Ovary (tissue), 9 donors: ENCODE results near the gene GOLGA3. TPM values are rescaled to one million over a fixed set of nuclear protein-coding genes. Genes with fewer than 3 reads are reported as not detected.
"Not testable (repeated sequence)": the region's sequence is repeated elsewhere in the genome, so short reads cannot be mapped to it uniquely, and the experiment has no call there.

Source experiments
- DNase-seq, 5 donors: peaks; one replicate each; pipeline ENCODE4 v3.0.0-alpha.2; 2019 to 2020
- H3K27ac ChIP-seq, 2 donors: fragments of 200-600 bp; one replicate each; pipeline versions ENCODE4 v1.5.1 to v1.8.0; 2019 to 2022
- H3K27me3 ChIP-seq: fragments of 200-600 bp; one replicate; pipeline ENCODE4 v1.8.0; 2022
- H3K36me3 ChIP-seq: fragments of 200-600 bp; sonication (generic); one replicate; pipeline ENCODE4 v1.5.1; 2019
- H3K4me1 ChIP-seq: one replicate; pipeline ENCODE4 v1.8.1; 2013; ENCODE audit warnings: mild to moderate bottlenecking, moderate library complexity; ENCODE audit not compliant: insufficient read depth
- H3K4me3 ChIP-seq: fragments of 200-600 bp; sonication (generic); one replicate; pipeline ENCODE4 v1.5.1; 2017
- H3K9me3 ChIP-seq, 2 donors: fragments of 200-600 bp in 1 of 2; sonication (generic) in 1 of 2; one replicate each; pipeline versions ENCODE4 v1.5.1 to v1.8.1; 2013 to 2019; ENCODE audit warnings: mild to moderate bottlenecking in 1 of 2, moderate library complexity in 1 of 2
- CTCF ChIP-seq, 3 donors: fragments of 450-650 bp in 2 of 3; fragments of 200-600 bp in 1 of 3; IDR thresholded peaks; one replicate each; pipeline versions ENCODE4 v1.5.1 to v1.8.0; 2016 to 2022; ENCODE audit warnings: antibody characterized with exemption in 3 of 3, mild to moderate bottlenecking in 1 of 3
- EP300 ChIP-seq: sonication (generic); formaldehyde crosslinking; IDR thresholded peaks from one replicate; pipeline ENCODE4 v1.6.1; 2017; ENCODE audit warnings: antibody characterized with exemption
- POLR2A ChIP-seq: fragments of 450-650 bp; IDR thresholded peaks from one replicate; pipeline ENCODE4 v1.6.1; 2017; ENCODE audit warnings: antibody characterized with exemption, mild to moderate bottlenecking, moderate library complexity
- WGBS, 3 donors: extraction: QIAGEN DNeasy Blood & Tissue Kit in 1 of 3; methylation state at CpG; one replicate each; pipeline versions ENCODE4 v1.1.5 to v1.1.7; 2013 to 2017; 5-methylcytosine and 5-hydroxymethylcytosine counted together
- intact Hi-C, 4 donors: fragments of 100-400 bp; cut with DNase I; formaldehyde crosslinking; loops; one replicate each; pipeline versions ENCODE4 v1.11.0 to v1.15.1; 2022 to 2023
- polyA plus RNA-seq, 2 donors: library from polyadenylated mRNA; stranded (reverse); fragments of 200-250 nt in 1 of 2; fragments of 350-450 nt in 1 of 2; fragmentation: Illumina TruSeq in 1 of 2; extraction: RNeasy Lipid Tissue Mini Kit (QIAGEN cat#74804) in 1 of 2; gene quantifications; one replicate each; pipeline ENCODE4 v1.2.3, GENCODE V29; 2013 to 2014
- total RNA-seq, 7 donors: library from RNA; depleted of rRNA in 2 of 7; stranded (reverse); fragments of >200 nt in 2 of 7; fragmentation: NEBNext Ultra II Directional in 3 of 7; extraction: Animal tissue kit (Norgen Biotek cat#: 25700) in 3 of 7; gene quantifications; one replicate each; pipeline versions ENCODE4 v1.1.0 to v1.2.4, GENCODE V29; 2016 to 2023
- donor health status: DM: no; HTN: no; CAD: no; lungs with moderate emphysema.
- donor health status: DM: no; HTN: no; CAD: no.
- donor health status: Bipolar disorder and iron deficiency.
- donor health status: DM: yes; HTN: yes; CAD: no.
- donor health status: DM: no; HTN: no; CAD: no.
- donor health status: DM: yes; HTN: yes; CAD: no.

Gene GOLGA3
- total and polyA plus RNA-seq, 9 donors, result 14.4 to 76.0 (median 50.9) TPM

DNA sequence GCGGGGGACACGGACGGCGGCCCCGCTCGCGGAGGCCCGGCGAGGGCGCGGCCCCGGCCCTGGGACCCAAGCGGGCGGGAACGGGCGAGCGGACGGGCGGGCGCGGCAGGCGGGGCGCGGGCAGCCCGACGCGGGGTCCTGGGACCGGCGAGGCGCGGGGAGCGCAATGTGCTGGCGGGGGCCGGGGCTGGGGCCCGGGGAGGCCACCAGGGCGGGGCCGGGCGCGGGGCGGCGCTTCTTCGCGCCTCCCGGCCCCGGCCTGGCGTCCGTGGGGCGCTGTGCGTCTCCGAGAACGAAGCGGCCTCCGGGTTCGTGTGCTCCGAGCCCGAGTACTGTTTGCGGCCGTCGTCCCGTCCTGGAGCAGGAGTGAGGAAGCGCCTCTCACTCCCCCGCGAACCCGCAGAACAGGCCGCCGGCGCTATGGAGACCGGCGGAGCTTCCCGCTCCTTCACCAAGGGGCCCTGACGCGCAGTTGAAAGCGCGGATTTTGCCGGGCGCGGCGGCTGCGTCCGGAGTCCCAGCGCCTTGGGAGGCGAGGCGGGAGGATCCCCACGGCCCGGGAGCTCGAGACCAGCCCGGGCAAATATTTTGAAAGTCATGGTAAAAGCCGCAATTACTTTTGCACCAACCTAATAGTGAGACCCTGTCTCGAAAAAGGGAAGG, 66.6 kb downstream of the GOLGA3 start:
- H3K4me3 ChIP-seq, result peak overlapping the region; percentile 78
- no peaks in the 10 kb centered on the region for H3K9me3 ChIP-seq
- no peaks in the 10 kb centered on the region for H3K27me3 ChIP-seq
- peak overlapping the region; percentile 70 to 84 for H3K27ac ChIP-seq
- 0 to 1% (median 0%) methylated on average over 44 to 89 of the region's 89 CpGs for WGBS, 3 donors
- TF ChIP-seq CTCF (IDR thresholded peaks at IDR 0.05) (peak in 2 of 3 donors; percentile 22 to 49), EP300 (no peak), POLR2A (peak; percentile 31)
- H3K36me3 ChIP-seq, result no peaks in the 10 kb centered on the region
- peaks cover 10% of the 10 kb centered on the region for H3K4me1 ChIP-seq
- intact Hi-C loops, result no loop called here
- peak; percentile 83 to 92 (median 87) for DNase-seq

DNA sequence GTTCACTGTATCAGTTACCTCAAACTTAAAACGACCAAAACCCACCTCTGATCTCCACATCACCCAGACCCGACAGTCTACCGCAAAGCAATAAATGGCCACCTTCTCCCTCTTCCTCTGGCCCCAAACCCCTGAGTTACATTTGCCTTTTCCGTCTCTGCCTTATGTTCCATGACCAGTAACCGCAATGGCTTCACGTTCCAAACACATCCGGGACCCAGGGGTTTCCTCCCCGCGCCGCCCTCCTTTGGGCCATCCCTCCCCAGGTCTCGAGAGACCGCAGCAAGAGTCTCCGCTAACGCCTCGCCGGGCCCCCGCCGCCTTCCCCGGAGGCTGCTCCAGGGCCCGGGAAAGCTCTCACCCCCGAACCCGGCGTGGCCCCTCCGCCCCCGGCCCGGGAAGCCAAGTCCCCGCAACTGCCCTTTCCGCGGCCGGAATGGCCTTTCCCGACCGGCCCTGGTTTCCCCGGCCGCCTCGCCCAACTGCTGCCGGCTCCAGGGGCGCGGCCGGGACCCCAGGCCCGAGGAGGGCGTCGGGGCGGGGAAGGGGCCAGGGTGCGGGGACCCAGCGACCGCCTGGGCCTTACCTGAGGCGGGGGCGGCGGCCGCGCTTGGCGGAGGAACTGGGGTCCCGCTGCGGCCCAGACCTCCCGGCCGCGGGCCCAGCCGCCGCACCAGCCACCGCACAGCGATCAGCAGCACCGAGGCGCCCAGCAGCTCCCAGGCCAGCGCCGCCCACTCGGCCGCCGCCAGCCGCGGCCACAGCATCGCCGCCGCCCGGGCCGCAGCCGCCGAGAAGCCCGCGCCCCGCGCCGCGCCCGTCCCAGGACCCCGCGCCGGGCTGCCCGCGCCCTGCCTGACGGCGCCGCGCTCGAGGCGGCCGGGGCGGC, 67.4 kb downstream of the GOLGA3 start, which contains the start of gene ANKLE2:
Gene ANKLE2, minus strand, starts transcription at position 801 of the 889 bp plus-strand sequence. Its CDS starts 34 bp downstream, at position 767.
- peak in 3 of 5 donors; percentile 34 to 63 (median 61) for DNase-seq
- WGBS, 3 donors, result 0 to 1% (median 0%) methylated on average over 37 to 97 of the region's 97 CpGs
- TF ChIP-seq EP300, result no peak
- no peak for TF ChIP-seq POLR2A
- TF ChIP-seq CTCF (IDR thresholded peaks at IDR 0.05), result no peak
- H3K27me3 ChIP-seq, result no peaks in the 10 kb centered on the region
- H3K4me1 ChIP-seq, result peaks cover 7% of the 10 kb centered on the region
- H3K9me3 ChIP-seq, result no peaks in the 10 kb centered on the region
- H3K4me3 ChIP-seq, result peak within 1 kb of the TSS; percentile 78
- intact Hi-C loops, result no loop called here
- H3K27ac ChIP-seq, result peak within 1 kb of the TSS; percentile 84 to 91
- no peaks in the 10 kb centered on the region for H3K36me3 ChIP-seq

- H3K27me3 ChIP-seq, result no peaks in the 10 kb centered on the region
- no peak overlapping the region for H3K4me3 ChIP-seq
- WGBS, 3 donors, result 91 to 92% (median 91%) methylated on average over 8 of the region's 8 CpGs
- no peak for TF ChIP-seq CTCF (IDR thresholded peaks at IDR 0.05)
- no peak for TF ChIP-seq EP300
- TF ChIP-seq POLR2A, result no peak
- H3K27ac ChIP-seq, result no peak overlapping the region
- no peak for DNase-seq
- no peaks in the 10 kb centered on the region for H3K36me3 ChIP-seq
- no peaks in the 10 kb centered on the region for H3K9me3 ChIP-seq
- peaks cover 7% of the 10 kb centered on the region for H3K4me1 ChIP-seq
- intact Hi-C loops, result no loop called here
Observed at GRCh38 chr12:132759359-132759758, 69.3 kb downstream of the GOLGA3 start.

DNA sequence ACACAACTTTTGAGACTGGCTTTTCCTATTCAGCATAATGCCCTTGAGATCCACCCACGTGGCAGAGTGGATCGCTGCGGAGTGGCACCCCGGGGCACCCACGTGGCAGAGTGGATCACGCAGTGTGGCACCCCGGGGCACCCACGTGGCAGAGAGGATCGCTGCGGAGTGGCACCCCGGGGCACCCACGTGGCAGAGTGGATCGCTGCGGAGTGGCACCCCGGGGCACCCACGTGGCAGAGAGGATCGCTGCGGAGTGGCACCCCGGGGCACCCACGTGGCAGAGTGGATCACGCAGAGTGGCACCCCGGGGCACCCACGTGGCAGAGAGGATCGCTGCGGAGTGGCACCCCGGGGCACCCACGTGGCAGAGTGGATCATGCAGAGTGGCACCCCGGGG, 69.8 kb downstream of the GOLGA3 start:
- H3K9me3 ChIP-seq, H3K27ac ChIP-seq, H3K27me3 ChIP-seq, H3K4me1 ChIP-seq, H3K4me3 ChIP-seq, DNase-seq, intact Hi-C loops, H3K36me3 ChIP-seq: not testable (repeated sequence)
- 83 to 89% (median 86%) methylated on average over 22 to 28 of the region's 28 CpGs for WGBS, 3 donors
